ENCODE measurements around the gene CISTR.

DNA sequence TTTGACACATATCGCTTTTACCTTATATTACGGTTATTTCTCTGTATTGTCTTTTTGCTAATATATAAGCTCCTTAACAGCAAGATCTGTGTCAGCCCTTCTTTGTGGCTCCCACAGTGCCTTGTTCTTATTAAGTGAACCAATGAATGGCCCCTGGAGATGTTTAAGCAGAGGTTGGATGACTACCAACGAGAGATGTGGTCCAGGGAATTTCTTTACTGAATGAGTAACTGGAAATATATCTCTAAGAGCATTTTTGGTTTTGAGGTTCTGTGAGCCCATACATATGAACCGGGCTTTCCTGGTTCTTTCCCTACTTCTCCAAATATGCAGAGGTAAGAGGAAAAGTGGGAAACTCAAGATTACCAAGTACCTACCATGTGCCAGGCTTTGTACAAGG lies 48.0 kb downstream of the CISTR start:
- no peak for TF ChIP-seq POLR2AphosphoS5 (IDR thresholded peaks at IDR 0.05)
- TF ChIP-seq, protein P1, sequence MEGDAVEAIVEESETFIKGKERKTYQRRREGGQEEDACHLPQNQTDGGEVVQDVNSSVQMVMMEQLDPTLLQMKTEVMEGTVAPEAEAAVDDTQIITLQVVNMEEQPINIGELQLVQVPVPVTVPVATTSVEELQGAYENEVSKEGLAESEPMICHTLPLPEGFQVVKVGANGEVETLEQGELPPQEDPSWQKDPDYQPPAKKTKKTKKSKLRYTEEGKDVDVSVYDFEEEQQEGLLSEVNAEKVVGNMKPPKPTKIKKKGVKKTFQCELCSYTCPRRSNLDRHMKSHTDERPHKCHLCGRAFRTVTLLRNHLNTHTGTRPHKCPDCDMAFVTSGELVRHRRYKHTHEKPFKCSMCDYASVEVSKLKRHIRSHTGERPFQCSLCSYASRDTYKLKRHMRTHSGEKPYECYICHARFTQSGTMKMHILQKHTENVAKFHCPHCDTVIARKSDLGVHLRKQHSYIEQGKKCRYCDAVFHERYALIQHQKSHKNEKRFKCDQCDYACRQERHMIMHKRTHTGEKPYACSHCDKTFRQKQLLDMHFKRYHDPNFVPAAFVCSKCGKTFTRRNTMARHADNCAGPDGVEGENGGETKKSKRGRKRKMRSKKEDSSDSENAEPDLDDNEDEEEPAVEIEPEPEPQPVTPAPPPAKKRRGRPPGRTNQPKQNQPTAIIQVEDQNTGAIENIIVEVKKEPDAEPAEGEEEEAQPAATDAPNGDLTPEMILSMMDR (IDR thresholded peaks at IDR 0.05) = no peak
